HG03175 (cell line): Measurements from ENCODE around the gene GNL2.
"Not testable (repeated sequence)": the region's sequence is repeated elsewhere in the genome, so short reads cannot be mapped to it uniquely, and the experiment has no call there.

ENCODE experiments used
- ATAC-seq: cut with Tn5 transposase; IDR thresholded peaks from one replicate; pipeline ENCODE4 v1.9.1; 2021; ENCODE audit warnings: mild to moderate bottlenecking, moderate library complexity; ENCODE audit not compliant: unreplicated experiment

Gene GNL2

DNA sequence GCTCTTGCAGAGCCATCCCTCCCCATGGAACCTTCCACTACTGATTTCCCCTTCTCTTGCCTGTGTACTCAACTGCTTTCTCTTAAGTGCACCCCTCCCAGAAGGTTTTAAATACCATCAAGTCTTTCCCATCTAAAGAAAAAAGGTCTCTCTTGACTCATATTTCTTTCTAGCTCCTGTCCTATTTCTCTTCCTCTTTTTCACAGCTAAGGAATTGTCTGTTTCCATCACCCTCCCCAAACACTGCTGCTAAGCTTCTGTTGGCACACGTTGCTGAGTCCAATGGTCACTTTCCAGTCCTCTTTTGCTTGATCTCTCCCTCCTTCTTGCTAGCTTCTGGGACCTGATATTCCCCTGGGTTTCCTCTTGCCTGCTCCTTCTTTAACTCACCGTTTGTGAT, 13.3 kb upstream of the GNL2 start:
- ATAC-seq: no peak

DNA sequence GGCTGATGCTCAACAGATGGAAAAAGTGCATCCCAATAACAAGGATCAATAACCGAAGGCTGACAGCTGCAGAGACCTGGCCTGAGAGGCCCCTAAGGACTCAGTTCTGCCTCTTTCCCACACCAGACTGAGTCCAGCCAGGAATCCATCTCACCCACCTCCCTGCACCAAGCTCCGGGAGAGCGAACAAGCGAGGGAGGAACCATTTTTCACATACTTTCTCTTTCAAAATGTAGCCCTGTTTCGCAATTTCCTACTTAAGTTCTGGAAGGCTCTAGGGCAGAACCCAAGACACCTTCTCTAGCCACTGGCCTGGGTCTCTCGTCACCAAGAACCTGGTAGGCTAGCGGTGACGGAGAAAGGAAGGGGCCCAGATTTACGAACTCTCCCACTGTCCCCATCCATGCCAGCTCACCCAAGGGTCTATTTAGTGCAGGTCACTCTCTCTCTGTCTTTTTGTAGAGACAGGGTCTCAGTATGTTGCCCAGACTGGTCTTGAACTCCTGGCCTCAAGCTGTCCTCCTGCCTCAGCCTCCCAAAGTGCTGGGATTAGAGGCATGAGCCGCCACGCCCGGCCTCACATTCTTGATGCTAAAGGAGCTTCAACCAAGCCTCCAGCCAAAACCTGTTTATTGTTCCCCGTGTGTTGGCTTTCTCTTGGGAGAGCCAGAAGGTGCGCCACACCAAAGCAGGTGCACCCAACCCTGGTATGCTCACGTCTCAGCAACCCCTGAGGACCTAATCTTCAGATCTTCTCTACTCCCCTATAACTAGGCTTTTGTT, 10.9 kb upstream of the GNL2 start:
- ATAC-seq: no peak

DNA sequence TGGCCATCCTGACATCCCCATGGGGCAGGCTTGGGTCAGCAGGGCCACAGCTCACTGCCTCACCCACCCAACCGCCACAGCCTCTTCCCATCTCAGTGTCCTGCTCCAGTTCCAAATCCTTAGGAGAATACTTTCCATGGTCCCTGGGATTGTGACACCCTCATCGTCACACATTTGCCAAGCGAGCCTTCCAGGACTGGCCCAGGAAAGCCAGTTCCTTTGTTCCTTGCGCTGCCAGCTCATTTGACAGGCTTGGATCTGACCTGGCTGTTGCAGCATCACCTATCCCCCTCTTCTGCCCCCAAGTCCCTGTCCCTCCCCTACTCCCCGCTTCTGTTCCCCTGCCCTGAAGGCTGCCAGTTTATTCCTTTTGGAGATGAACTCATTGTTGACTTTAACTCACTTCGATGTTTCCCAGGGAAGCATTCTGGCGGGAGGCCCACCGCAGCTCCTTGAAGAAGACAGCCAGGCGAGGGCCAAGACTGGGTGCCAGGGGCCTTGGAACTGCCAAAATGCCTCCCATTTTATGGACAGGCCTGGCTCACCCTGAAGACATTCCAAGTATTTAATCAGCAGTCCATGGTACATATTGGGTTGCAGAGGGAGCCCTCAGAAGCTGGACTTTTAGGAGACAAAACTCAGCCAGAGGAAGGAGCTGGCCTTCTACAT, 10.2 kb upstream of the GNL2 start:
- no peak for ATAC-seq

GRCh38 chr1:37605061-37605650, 9.4 kb upstream of the GNL2 start:
- ATAC-seq: no peak

DNA sequence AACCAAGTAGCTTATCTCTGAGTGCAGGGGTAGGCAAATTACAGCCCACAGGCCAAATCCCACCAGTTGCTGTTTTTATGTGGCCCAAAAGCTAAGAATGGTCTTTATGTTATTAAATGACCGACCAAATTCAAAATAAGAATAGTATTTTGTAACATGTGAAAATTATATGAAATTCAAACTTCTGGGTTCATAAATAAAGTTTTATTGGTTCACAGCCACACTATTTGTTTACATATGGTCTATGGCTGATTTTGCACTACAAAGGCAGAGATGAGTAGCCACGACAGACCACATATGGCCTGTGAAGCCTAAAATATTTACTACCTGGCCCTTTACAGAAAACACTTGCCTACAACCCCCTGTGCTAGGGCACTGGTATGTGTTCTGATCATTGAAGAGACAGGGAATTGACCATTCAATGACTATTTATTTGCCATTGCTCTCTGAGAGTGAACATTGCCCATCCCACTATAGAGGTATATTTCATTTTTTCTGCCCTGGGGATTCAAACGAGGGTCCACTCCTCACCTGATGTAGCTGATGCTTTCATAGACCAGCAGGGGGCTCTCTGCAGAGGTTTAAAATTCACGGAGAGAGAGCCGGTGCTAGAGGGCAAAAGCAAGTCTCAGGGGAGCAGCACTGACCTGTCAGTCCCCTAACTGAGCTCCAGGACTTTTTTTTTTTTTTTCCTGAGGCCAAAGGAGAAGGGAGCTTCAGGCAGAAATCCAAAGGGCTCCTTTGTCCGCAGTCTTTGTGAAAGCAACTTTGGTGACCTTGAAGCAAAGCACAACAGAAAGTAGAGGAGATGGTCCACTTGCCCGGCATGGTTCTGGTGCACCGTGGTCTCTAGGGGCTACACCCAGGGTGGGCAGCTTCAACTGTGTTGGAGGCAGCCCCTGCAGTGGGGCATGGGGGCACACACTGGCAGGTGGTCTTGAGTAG, 7.3 kb upstream of the GNL2 start:
- ATAC-seq: no peak

DNA sequence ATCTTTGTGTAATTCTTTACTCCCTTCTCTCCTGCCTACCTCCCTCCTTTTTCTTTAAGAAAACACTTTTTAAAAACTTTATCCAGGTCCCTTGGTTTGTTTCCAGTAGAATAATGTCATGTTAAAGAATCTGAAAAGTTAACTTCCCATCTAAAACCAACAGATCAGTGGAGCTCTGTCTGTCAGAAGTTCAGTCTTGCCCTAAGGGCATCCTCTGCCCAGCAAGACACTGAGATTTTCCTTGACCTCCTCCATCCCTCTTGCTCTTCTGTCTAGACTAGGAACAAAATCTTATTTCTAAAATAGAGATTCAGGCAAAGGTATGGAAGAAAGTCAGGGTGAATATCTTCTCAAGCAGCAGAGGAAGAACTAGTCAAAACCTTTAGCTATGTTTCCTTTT, 5.7 kb upstream of the GNL2 start:
- no peak for ATAC-seq

DNA sequence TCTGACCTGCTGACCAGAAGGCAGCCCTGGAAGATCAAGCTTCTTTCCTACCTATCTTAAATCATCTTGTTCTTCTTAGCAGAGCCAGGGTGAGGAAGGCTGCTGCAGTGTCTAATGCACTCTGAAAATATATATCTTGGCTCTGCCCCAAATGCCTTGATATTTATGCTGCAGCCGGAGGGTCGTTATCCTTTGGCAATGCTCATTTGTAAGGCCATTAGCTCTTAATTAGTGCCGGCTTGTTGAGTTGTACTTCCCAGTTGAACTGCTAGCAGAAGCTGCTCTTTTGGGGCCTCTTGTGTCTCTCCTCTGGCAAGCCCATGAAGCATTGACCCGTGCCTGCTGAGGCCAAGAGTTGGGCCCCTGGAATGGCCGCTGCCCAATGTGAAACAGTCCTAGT, 4.2 kb upstream of the GNL2 start:
- ATAC-seq: no peak

- peak; percentile 10 for ATAC-seq
Measured at GRCh38 chr1:37596182-37596667, 488 bp upstream of the GNL2 start.

DNA sequence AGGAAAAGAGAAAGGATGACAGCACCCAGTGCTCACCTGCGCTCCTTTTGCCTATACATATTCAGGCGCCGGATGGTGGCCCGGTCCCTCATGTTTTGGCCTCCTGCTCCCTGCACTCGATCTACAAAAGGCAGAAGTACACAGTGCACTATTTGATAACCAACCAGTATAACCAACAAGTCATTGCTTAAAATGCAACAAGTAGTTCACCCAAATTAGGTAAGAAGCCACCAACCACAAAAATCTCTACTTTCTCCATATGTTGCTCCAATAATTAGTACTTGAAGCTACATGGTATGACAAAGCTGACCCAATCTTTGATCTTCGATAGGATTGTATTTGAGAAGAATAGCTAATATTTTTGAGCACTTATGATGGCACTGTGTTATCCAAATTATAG, 2.0 kb downstream of the GNL2 start:
- no peak for ATAC-seq

DNA sequence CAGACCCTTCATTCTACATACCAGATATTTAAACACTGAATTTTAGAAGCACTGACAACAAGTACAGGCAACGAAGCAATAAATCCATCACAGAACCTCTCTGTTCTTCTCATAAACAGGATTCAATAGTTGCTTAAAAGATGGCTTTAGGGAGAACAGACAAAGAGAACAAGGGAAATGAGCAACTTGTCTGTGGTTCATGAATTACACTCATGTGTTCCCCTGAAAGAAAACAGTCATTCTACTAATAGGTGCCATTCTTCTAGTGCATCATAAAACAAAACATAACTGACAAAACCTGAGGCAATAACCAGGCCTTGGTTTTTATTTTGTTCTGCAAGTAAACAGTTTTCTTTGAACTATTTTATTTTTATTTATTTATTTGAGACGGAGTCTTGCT, 6.8 kb downstream of the GNL2 start:
- no peak for ATAC-seq

DNA sequence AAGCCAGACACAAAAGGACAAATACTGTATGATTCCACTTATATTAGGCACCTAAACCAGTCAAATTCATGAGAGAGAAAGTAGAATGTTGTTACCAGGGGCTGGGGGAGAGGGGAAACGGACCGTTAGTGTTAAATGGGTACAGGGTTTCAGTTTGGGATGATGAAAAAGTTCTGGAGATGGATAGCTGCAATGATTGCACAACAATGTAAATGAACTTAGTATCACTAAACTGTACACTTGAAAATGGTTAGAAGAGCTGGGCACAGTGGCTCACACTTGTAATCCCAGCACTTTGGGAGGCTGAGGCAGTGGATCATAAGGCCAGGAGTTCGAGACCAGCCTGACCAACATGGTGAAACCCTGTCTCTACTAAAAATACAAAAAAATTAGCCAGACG, 11.2 kb downstream of the GNL2 start:
- not testable (repeated sequence) for ATAC-seq

DNA sequence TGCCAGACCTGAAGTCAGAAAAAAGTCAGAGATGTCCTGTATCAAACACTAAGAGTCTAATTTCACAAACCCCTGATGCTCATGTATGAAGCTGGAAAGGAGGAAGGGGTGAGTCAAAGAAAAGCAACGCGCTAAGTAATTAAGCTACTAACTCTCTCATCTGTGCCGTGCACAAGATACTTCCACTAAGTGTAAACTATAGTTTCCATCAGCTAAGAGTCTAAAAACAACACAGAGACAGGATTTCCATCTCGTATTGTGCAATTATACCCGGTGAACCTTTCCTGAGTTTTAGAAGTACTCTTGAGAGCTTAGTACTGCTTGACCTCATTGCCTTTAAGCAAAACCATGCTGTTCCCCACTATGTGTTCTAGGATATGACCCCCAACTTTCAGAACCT, 20.0 kb downstream of the GNL2 start:
- ATAC-seq: no peak

GRCh38 chr1:37574834-37575480, 20.8 kb downstream of the GNL2 start:
- ATAC-seq: no peak

GRCh38 chr1:37570528-37571334, 25.0 kb downstream of the GNL2 start:
- no peak for ATAC-seq

DNA sequence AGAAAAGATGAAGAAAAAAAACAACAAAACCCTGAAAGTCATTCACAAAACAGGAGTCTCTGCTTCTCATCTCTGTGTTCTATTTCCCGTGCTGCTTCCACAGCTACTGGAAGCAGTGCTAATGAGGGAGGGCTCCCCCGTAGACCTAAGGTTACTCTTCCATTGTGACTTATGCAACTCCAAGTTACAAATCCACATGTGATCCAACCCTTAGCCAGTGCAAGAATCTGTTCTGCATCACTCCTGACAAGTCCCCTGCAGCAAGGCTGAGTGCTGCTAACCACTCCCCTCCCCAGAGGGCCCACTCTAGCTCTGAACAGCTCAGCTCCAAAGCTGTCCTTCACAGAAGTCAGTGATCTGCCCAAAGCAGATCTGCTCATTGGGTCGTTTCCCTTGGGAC, 28.7 kb downstream of the GNL2 start:
- no peak for ATAC-seq

DNA sequence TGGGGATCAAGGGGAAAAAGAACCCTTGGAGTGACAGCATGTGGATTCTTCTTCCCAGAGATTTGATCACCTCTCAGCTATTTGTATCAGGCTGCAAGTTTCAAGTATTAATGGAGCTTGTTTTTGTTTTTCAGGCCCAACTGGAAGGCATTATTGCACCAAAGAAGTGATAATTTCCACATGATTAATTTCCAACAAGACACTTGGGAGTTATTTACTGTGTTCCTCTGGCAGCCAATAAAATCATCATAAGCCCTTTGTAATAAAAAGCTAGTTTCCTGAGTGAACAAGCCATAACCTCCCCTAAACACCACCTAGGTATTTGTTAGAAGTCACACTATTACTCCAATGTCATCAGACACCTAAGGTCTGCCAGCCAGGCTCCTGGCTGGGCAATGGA, 30.8 kb downstream of the GNL2 start:
- no peak for ATAC-seq

DNA sequence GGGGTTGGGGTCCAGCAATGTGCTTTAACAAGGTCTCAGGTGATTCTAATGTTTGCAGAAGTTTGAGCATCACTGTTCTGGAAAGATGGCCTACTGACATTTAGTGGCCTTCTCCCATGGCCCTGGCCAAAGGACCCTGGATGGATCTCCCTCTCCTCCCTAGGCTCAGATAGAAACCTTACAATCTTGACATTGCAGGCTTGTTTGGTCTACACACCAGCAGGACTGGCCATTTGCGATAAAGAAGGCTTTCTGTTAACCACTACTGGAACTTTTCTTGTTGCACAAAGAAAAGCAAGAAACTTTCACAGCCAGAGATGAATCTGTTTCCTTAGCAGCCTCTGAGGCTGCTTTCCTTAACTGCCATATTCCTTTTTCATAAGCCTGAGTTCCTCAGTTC, 32.8 kb downstream of the GNL2 start:
- ATAC-seq: no peak

DNA sequence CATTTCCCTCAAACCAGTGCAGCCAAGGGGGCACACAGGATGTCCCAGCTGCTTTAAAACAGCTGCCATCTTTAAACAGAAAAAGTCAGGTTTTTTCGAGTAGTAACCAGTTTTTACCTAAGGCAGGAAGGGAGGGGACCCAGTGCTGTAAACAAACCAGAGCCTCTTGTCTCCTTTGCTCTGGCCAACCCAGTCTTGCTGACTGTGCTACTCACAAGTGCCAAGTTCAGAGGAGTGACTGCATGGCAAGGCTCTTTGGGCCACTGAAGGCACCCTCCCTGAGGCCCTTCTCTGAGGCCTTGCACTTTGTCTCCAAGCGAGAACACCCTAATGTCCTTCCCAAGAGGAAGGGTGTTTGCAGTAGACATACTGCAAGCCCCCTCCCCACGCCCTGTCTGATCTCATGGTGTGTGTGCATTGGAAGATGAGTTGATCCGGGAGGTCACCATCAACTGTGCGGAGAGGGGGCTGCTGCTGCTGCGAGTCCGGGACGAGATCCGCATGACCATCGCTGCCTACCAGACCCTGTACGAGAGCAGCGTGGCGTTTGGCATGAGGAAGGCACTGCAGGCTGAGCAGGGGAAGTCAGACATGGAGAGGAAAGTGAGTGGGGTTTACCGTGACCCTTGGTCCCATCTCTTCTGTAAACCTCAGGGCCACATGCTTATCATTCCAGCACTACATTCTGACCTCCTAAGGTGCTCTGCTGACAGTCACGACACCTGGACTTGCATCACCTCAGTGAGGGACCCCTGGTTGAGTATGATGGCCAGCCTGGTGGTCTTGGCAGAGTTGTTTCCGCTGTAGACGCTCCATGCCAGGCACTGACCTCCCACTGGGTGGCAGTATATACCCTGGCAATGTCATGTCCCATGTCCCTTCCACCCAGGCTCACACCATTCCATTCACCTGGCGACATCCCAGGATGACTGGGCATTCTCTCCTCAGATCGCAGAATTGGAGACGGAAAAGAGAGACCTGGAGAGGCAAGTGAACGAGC, 34.3 kb downstream of the GNL2 start:
- no peak for ATAC-seq
